Fibroblast of pulmonary artery (primary cell): ENCODE data around the gene SMC1B.

Experiments
- DNase-seq: peaks from one replicate; pipeline ENCODE4 v3.0.0-alpha.2; 2010; ENCODE audit warnings: low read depth
- H3K4me3 ChIP-seq: replicated peaks from 2 replicates; pipeline ENCODE4 v1.5.1; 2011; ENCODE audit warnings: low read depth, mild to moderate bottlenecking, control low read depth, low read length, moderate library complexity
- CTCF ChIP-seq: IDR thresholded peaks from 2 replicates; pipeline ENCODE4 v1.5.1; 2011; ENCODE audit warnings: mild to moderate bottlenecking, control low read depth, low read length, inconsistent platforms; ENCODE audit errors: missing control alignments

SMC1B gene

DNA sequence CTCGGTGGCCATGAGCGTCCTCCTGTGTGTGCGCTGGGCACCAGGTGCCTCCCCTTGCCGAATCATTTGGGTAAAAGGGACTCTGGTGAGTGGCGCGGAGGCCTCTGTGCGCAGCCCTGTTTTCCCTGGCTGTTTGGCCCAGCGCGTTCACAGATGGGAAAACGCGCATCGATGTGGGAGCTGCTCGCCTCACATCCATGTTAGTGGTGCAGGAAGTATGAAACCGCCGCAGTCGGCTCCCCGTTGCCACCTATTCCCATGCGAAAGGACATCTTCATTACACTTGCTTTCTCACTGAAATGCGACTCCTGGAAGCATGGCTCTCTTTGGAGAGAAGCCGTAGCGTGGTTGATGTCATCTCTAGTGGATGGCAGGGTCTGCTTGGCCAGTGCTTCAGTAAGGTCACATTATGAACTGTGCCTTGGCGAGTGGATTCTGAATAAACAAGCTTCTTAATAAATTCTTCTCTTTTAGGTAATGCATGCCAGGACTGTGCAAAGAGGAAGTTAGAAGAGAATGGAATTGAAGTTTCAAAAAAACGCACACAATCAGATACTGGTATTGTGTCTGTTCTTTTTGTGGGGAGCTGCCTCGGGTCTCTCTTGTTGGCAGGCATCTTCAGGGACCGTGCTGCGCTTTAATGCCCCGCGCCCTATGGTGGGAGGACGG, 77.4 kb downstream of the SMC1B start:
- no peak for DNase-seq
- no peak for TF ChIP-seq CTCF
- H3K4me3 ChIP-seq, result no peak overlapping the region

DNA sequence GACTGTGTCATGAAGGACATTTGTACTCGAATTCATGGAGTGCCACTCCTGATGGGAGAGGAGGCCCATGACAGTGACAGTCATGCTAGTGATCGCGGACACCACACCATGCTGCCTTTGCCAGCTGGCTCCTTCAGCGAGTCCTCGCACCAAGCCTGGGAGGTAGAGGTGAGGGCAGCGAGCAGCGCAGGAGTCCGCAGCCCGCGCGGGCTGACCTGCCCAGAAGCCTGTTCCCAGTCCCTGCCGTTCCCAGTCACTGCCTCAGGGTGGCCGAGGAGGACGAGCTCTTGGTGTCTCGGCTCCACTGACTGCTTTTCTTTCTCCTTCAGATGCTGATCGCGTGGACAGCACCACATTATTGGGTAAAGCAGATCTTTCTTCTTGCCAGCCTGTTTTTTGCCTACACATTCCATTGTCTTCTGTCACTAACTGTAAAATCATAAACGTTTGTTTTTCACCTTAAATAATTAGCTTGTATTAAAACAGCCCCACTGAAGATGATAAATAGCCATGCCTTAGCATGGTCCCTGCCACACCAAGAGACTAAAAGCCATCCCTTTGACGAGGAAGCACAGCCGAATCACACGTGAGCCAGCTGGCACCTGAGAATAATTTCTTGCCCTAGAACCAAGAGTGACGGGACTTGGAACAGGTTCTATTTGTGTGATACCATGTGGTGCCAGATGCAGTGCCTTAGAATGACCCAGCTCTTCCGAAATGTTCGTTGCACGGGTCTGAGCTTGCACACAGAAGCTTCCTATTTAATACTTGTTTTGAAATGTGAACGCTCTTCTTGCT, 78.2 kb downstream of the SMC1B start:
- no peak for DNase-seq
- H3K4me3 ChIP-seq, result no peak overlapping the region
- no peak for TF ChIP-seq CTCF

GRCh38 chr22:45334528-45334927, 78.9 kb downstream of the SMC1B start:
- TF ChIP-seq CTCF, result no peak
- H3K4me3 ChIP-seq, result no peak overlapping the region
- DNase-seq, result no peak

DNA sequence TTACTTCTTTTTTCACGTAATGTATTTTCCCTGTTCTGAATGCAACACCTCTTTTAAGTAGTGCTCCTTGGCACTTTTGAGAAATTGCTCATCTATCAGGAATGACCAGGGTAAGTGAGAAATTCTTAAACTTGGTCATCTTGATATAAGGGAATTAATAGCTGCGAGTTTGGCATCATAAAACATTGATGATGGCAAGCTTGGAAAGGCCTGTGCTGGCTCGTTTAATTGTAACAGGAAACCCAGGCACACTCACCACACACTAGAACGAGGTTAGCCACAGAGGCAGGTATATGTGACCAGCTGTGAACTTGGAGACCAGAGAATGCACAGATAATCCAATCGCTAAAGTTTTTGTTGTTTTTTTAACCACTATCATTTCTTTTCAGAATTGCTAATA, 79.3 kb downstream of the SMC1B start:
- no peak overlapping the region for H3K4me3 ChIP-seq
- no peak for TF ChIP-seq CTCF
- DNase-seq, result no peak

- no peak for DNase-seq
- no peak overlapping the region for H3K4me3 ChIP-seq
- no peak for TF ChIP-seq CTCF
These were observed 81.4 kb downstream of the SMC1B start for GRCh38 chr22:45332001-45332400.

DNA sequence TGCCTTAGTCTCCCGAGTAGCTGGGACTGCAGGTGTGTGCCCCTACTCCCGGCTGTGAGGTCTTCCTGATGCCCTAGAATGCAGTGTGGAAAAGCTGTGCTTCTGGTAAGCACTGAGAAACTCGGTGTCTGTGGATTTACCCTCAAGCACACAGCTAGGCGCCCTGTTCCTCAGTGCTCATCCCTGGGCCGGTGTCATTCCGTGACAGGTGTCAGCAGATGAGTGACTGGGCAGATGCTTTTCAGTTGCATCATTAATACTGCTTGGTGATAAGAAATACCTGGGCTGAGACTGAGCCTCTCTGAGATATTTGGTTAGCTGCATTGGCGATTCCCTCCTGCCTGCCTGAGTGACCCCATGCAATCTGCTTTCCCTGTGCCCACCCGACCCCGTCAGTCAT, 81.9 kb downstream of the SMC1B start:
- no peak overlapping the region for H3K4me3 ChIP-seq
- no peak for DNase-seq
- TF ChIP-seq CTCF, result no peak

- no peak overlapping the region for H3K4me3 ChIP-seq
- no peak for TF ChIP-seq CTCF
- no peak for DNase-seq
These were observed 82.9 kb downstream of the SMC1B start for GRCh38 chr22:45330548-45330947.
